Measurements from ENCODE around the gene EED. TPM values are rescaled to one million over a fixed set of nuclear protein-coding genes. Genes with fewer than 3 reads are reported as not detected.

The EED gene
- polyA plus RNA-seq, 5 donors, result 31.1 to 47.5 (median 41.1) TPM

- no peak for DNase-seq
Measured at GRCh38 chr11:86246293-86246675, 1.7 kb downstream of the EED start.

- DNase-seq, result no peak
Measured at GRCh38 chr11:86247608-86248007, 3.1 kb downstream of the EED start.

- no peak for DNase-seq
Measured at GRCh38 chr11:86248609-86249008, 4.1 kb downstream of the EED start.

GRCh38 chr11:86249307-86250098 lies 5.0 kb downstream of the EED start:
- no peak for DNase-seq

GRCh38 chr11:86251345-86251744 lies 6.8 kb downstream of the EED start:
- DNase-seq, result no peak

- no peak for DNase-seq
Measured at GRCh38 chr11:86255896-86256295, 11.3 kb downstream of the EED start.

- DNase-seq, result no peak
Measured at GRCh38 chr11:86256608-86257007, 12.1 kb downstream of the EED start.

- DNase-seq, result no peak
Measured at GRCh38 chr11:86257446-86257845, 12.9 kb downstream of the EED start.

- DNase-seq, result no peak
Measured at GRCh38 chr11:86259730-86260129, 15.2 kb downstream of the EED start.

GRCh38 chr11:86261328-86261727 lies 16.8 kb downstream of the EED start:
- DNase-seq, result no peak

GRCh38 chr11:86262387-86262786 lies 17.8 kb downstream of the EED start:
- no peak for DNase-seq

GRCh38 chr11:86264649-86265048 lies 20.1 kb downstream of the EED start:
- DNase-seq, result no peak

- DNase-seq, result no peak
Measured at GRCh38 chr11:86265194-86265593, 20.6 kb downstream of the EED start.

- DNase-seq, result no peak
Measured at GRCh38 chr11:86269645-86270044, 25.1 kb downstream of the EED start.

GRCh38 chr11:86274503-86274902 lies 29.9 kb downstream of the EED start:
- no peak for DNase-seq

- no peak for DNase-seq
Measured at GRCh38 chr11:86274999-86275398, 30.4 kb downstream of the EED start.

GRCh38 chr11:86275493-86276370 lies 31.2 kb downstream of the EED start:
- no peak for DNase-seq

- no peak for DNase-seq
Measured at GRCh38 chr11:86277741-86278140, 33.2 kb downstream of the EED start.

GRCh38 chr11:86278226-86278625 lies 33.7 kb downstream of the EED start:
- DNase-seq, result no peak

GRCh38 chr11:86279747-86280146 lies 35.2 kb downstream of the EED start:
- DNase-seq, result no peak

- no peak for DNase-seq
Measured at GRCh38 chr11:86287468-86287796, 42.9 kb downstream of the EED start.

GRCh38 chr11:86288776-86289507 lies 44.4 kb downstream of the EED start:
- no peak for DNase-seq
